PFSK-1 (cell line): ENCODE results near the gene GSN.

Source experiments
- POLR2AphosphoS5 ChIP-seq: IDR thresholded peaks from 2 replicates; pipeline ENCODE4 v1.6.1; 2012; ENCODE audit warnings: low read depth, mild to moderate bottlenecking, control low read depth, low read length, moderate library complexity
- TF ChIP-seq, protein P1 (sequence below), 2 experiments: IDR thresholded peaks; 2 replicates each; pipeline versions ENCODE4 v1.6.1 to v1.8.0; 2011 to 2012; ENCODE audit warnings: low read depth in 2 of 2, low read length in 2 of 2, control low read depth in 1 of 2, inconsistent platforms in 1 of 2, mild to moderate bottlenecking in 1 of 2, moderate library complexity in 1 of 2; ENCODE audit not compliant: insufficient read depth in 1 of 2

DNA sequence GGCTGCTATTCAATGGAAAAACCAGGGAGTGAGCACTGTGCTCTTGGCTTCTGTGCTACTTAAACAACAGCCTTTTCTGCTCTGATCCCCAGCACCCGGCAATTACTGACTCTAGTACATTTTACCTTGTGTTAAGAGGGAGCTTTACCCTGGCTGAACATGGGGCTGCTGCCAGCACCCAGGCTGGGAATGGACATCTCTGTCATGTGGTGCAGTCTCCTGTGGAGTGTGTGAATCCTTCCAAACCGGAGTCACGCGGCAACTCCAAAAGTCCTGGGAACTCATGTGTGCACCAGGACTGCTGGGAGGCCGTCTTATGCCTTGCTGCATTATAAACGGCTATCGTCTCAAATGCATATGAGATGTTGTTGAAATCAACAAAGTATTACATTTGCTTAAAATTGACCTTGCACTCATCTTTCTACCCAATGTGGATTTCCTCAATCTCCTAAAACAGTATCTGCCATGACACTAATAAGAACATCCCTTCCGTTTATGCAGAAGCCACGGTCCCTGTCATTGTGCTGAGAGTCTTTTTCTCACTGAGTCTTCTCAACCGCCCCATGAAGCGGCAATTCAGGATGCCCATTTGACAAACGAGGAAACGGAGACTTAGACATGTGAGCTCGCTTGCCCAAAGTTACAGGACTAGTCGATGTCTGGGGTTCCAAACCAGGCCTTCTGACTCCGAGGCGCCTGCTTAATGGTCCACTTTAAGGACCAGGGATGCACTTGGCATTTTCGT is 884 bp upstream of the GSN start:
- TF ChIP-seq, protein P1, sequence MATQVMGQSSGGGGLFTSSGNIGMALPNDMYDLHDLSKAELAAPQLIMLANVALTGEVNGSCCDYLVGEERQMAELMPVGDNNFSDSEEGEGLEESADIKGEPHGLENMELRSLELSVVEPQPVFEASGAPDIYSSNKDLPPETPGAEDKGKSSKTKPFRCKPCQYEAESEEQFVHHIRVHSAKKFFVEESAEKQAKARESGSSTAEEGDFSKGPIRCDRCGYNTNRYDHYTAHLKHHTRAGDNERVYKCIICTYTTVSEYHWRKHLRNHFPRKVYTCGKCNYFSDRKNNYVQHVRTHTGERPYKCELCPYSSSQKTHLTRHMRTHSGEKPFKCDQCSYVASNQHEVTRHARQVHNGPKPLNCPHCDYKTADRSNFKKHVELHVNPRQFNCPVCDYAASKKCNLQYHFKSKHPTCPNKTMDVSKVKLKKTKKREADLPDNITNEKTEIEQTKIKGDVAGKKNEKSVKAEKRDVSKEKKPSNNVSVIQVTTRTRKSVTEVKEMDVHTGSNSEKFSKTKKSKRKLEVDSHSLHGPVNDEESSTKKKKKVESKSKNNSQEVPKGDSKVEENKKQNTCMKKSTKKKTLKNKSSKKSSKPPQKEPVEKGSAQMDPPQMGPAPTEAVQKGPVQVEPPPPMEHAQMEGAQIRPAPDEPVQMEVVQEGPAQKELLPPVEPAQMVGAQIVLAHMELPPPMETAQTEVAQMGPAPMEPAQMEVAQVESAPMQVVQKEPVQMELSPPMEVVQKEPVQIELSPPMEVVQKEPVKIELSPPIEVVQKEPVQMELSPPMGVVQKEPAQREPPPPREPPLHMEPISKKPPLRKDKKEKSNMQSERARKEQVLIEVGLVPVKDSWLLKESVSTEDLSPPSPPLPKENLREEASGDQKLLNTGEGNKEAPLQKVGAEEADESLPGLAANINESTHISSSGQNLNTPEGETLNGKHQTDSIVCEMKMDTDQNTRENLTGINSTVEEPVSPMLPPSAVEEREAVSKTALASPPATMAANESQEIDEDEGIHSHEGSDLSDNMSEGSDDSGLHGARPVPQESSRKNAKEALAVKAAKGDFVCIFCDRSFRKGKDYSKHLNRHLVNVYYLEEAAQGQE (IDR thresholded peaks at IDR 0.05; ENCODE audit: insufficient read depth in 1 of 2, low read depth in 2 of 2, low read length in 2 of 2): no peak
- TF ChIP-seq POLR2AphosphoS5: no peak
